ENCODE measurements around the gene FGF14.

The FGF14 gene

GRCh38 chr13:102369302-102369701 lies 32.5 kb downstream of the FGF14 start:
- DNase-seq = no peak
- Histone ChIP-seq H3K36me3 (ENCODE audit: control insufficient read depth in 4 of 4, insufficient read depth in 4 of 4, low read length in 3 of 4) (no peaks in the 10 kb centered on the region), H3K4me3 (ENCODE audit: control insufficient read depth in 1 of 7, extremely low read depth in 1 of 7, insufficient read depth in 4 of 7, low read depth in 2 of 7, low read length in 6 of 7) (no peak overlapping the region), H3K9me3 (ENCODE audit: control extremely low read depth in 1 of 5, control insufficient read depth in 4 of 5, insufficient read depth in 2 of 5, low read depth in 1 of 5, low read length in 4 of 5) (no peaks in the 10 kb centered on the region), H3K27me3 (replicated peaks in 2 of 5; ENCODE audit: control insufficient read depth in 4 of 5, insufficient read depth in 5 of 5, low read length in 4 of 5) (no peaks in the 10 kb centered on the region), H3K27ac (ENCODE audit: insufficient read depth in 1 of 2, low read depth in 1 of 2, low read length in 2 of 2, poor library complexity in 1 of 2, severe bottlenecking in 2 of 2) (no peak overlapping the region), H3K4me1 (ENCODE audit: control extremely low read depth in 1 of 4, control insufficient read depth in 4 of 4, insufficient read depth in 4 of 4, low read length in 3 of 4) (no peaks in the 10 kb centered on the region)
- ChIA-PET POLR2A (no interaction called here), CTCF (no interaction called here)
- 92% methylated on average over 2 of the region's 2 CpGs for WGBS (ENCODE audit: insufficient coverage)

- POLR2A ChIA-PET = no interaction called here
- CTCF ChIA-PET = no interaction called here
- DNase-seq = no peak
- Histone ChIP-seq H3K27me3 (replicated peaks in 2 of 5; ENCODE audit: control insufficient read depth in 4 of 5, insufficient read depth in 5 of 5, low read length in 4 of 5) (no peaks in the 10 kb centered on the region), H3K27ac (ENCODE audit: insufficient read depth in 1 of 2, low read depth in 1 of 2, low read length in 2 of 2, poor library complexity in 1 of 2, severe bottlenecking in 2 of 2) (no peak overlapping the region), H3K4me3 (ENCODE audit: control insufficient read depth in 1 of 7, extremely low read depth in 1 of 7, insufficient read depth in 4 of 7, low read depth in 2 of 7, low read length in 6 of 7) (no peak overlapping the region), H3K4me1 (ENCODE audit: control extremely low read depth in 1 of 4, control insufficient read depth in 4 of 4, insufficient read depth in 4 of 4, low read length in 3 of 4) (no peaks in the 10 kb centered on the region), H3K36me3 (ENCODE audit: control insufficient read depth in 4 of 4, insufficient read depth in 4 of 4, low read length in 3 of 4) (no peaks in the 10 kb centered on the region), H3K9me3 (ENCODE audit: control extremely low read depth in 1 of 5, control insufficient read depth in 4 of 5, insufficient read depth in 2 of 5, low read depth in 1 of 5, low read length in 4 of 5) (no peaks in the 10 kb centered on the region)
- 98% methylated on average over 11 of the region's 14 CpGs for WGBS (ENCODE audit: insufficient coverage)
Observed at GRCh38 chr13:102367836-102368235, 34.0 kb downstream of the FGF14 start.

DNA sequence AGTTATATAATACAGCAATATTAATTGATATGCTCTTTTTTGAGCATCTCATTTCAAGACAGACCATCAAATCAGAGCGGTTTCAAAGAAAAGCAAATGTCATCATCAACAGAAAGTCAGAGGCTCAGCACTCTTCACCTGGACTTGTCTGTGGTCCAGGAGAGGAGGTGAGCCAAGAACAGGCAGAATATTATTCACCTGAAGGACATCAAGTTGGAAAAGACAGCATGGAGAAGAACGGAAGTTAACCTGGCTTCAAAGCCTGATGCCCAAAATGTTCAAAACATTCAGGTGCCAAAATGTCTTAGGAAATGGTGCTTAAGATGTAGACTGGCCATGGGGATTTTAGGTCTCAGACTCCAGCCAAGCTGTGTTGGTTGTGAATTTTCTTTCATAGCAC lies 40.7 kb downstream of the FGF14 start:
- Histone ChIP-seq H3K27me3 (replicated peaks in 2 of 5; ENCODE audit: control insufficient read depth in 4 of 5, insufficient read depth in 5 of 5, low read length in 4 of 5) (peaks cover 0 to 2% (median 0%) of the 10 kb centered on the region in 5 experiments), H3K27ac (ENCODE audit: insufficient read depth in 1 of 2, low read depth in 1 of 2, low read length in 2 of 2, poor library complexity in 1 of 2, severe bottlenecking in 2 of 2) (no peak overlapping the region), H3K36me3 (ENCODE audit: control insufficient read depth in 4 of 4, insufficient read depth in 4 of 4, low read length in 3 of 4) (no peaks in the 10 kb centered on the region), H3K4me3 (ENCODE audit: control insufficient read depth in 1 of 7, extremely low read depth in 1 of 7, insufficient read depth in 4 of 7, low read depth in 2 of 7, low read length in 6 of 7) (no peak overlapping the region), H3K9me3 (ENCODE audit: control extremely low read depth in 1 of 5, control insufficient read depth in 4 of 5, insufficient read depth in 2 of 5, low read depth in 1 of 5, low read length in 4 of 5) (no peaks in the 10 kb centered on the region), H3K4me1 (ENCODE audit: control extremely low read depth in 1 of 4, control insufficient read depth in 4 of 4, insufficient read depth in 4 of 4, low read length in 3 of 4) (no peaks in the 10 kb centered on the region)
- POLR2A ChIA-PET = no interaction called here
- no peak for DNase-seq
- 92% methylated on average over 2 of the region's 2 CpGs for WGBS (ENCODE audit: insufficient coverage)
- CTCF ChIA-PET = no interaction called here

DNA sequence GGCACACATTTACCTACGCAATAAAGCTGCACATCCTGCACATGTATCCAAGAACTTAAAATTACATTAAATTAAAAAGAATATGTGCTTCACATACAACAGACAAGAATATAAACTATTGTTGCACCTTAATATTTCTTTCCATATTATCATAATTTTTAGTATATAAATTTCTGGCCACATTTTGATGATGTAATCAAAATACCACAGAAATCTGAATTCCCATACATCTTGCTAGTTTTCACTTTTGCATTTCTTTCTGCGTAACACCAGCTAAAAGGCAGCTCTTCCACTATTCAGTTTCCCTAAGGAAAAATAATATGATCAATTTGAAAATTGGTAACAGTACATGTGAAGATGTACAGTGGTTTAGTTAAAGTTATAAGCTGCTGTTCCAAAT lies 42.6 kb downstream of the FGF14 start:
- no peak overlapping the region for H3K27ac ChIP-seq (ENCODE audit: insufficient read depth in 1 of 2, low read depth in 1 of 2, low read length in 2 of 2, poor library complexity in 1 of 2, severe bottlenecking in 2 of 2)
- POLR2A ChIA-PET = no interaction called here
- H3K36me3 ChIP-seq (ENCODE audit: control insufficient read depth in 4 of 4, insufficient read depth in 4 of 4, low read length in 3 of 4) = no peaks in the 10 kb centered on the region
- WGBS (ENCODE audit: insufficient coverage) = no CpG with 5 or more reads among the region's 2 CpGs
- no peak overlapping the region for H3K4me3 ChIP-seq (ENCODE audit: control insufficient read depth in 1 of 7, extremely low read depth in 1 of 7, insufficient read depth in 4 of 7, low read depth in 2 of 7, low read length in 6 of 7)
- CTCF ChIA-PET = no interaction called here
- H3K9me3 ChIP-seq (ENCODE audit: control extremely low read depth in 1 of 5, control insufficient read depth in 4 of 5, insufficient read depth in 2 of 5, low read depth in 1 of 5, low read length in 4 of 5) = no peaks in the 10 kb centered on the region
- peaks cover 0 to 2% (median 0%) of the 10 kb centered on the region in 5 experiments for H3K27me3 ChIP-seq (replicated peaks in 2 of 5; ENCODE audit: control insufficient read depth in 4 of 5, insufficient read depth in 5 of 5, low read length in 4 of 5)
- H3K4me1 ChIP-seq (ENCODE audit: control extremely low read depth in 1 of 4, control insufficient read depth in 4 of 4, insufficient read depth in 4 of 4, low read length in 3 of 4) = no peaks in the 10 kb centered on the region
- DNase-seq = no peak

DNA sequence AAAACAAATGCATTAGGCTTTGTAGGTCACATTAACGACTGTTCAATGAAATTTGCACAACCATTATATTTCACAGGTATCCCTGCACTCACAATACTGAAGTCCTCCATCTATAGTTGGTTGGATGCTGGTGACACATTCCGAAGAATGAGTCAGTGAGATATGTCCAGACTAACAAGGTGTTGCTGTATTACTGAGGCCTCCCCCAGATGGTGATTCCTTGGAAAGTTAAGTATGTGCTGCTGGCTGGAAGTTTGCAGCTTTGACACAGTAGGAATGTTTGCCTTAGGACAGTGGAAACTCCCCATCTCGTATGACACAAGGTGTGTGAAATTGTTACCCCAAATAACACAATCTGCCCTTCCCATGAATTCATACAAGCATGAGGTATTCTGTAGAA lies 46.6 kb downstream of the FGF14 start:
- no peak for DNase-seq
- ChIA-PET POLR2A (no interaction called here), CTCF (no interaction called here)
- Histone ChIP-seq H3K4me3 (ENCODE audit: control insufficient read depth in 1 of 7, extremely low read depth in 1 of 7, insufficient read depth in 4 of 7, low read depth in 2 of 7, low read length in 6 of 7) (no peak overlapping the region), H3K27ac (ENCODE audit: insufficient read depth in 1 of 2, low read depth in 1 of 2, low read length in 2 of 2, poor library complexity in 1 of 2, severe bottlenecking in 2 of 2) (no peak overlapping the region), H3K36me3 (ENCODE audit: control insufficient read depth in 4 of 4, insufficient read depth in 4 of 4, low read length in 3 of 4) (no peaks in the 10 kb centered on the region), H3K27me3 (replicated peaks in 2 of 5; ENCODE audit: control insufficient read depth in 4 of 5, insufficient read depth in 5 of 5, low read length in 4 of 5) (peaks cover 0 to 1% (median 0%) of the 10 kb centered on the region in 5 experiments), H3K4me1 (ENCODE audit: control extremely low read depth in 1 of 4, control insufficient read depth in 4 of 4, insufficient read depth in 4 of 4, low read length in 3 of 4) (no peaks in the 10 kb centered on the region), H3K9me3 (ENCODE audit: control extremely low read depth in 1 of 5, control insufficient read depth in 4 of 5, insufficient read depth in 2 of 5, low read depth in 1 of 5, low read length in 4 of 5) (no peaks in the 10 kb centered on the region)
- WGBS (ENCODE audit: insufficient coverage) = 100% methylated on average over 1 of the region's 3 CpGs

DNA sequence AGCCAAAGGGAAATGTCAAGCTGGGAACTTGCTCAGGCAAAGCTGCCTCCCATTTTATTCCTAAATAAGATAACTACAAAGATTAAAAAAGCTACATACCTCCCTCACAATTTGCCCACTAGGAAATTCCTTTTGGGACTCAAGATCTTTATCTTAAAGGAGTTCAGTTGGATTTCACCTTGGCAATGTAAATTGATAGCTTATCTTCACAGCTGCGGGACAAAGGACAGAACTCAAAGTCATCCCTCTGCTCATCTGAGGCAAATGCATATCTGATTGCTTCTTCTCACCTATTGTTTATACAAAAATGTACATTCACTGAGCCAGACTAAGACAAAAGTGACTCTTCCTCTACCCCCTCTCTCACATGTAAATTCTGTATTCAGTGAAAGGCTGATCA lies 47.8 kb downstream of the FGF14 start:
- Histone ChIP-seq H3K27ac (ENCODE audit: insufficient read depth in 1 of 2, low read depth in 1 of 2, low read length in 2 of 2, poor library complexity in 1 of 2, severe bottlenecking in 2 of 2) (no peak overlapping the region), H3K4me3 (ENCODE audit: control insufficient read depth in 1 of 7, extremely low read depth in 1 of 7, insufficient read depth in 4 of 7, low read depth in 2 of 7, low read length in 6 of 7) (no peak overlapping the region), H3K9me3 (ENCODE audit: control extremely low read depth in 1 of 5, control insufficient read depth in 4 of 5, insufficient read depth in 2 of 5, low read depth in 1 of 5, low read length in 4 of 5) (no peaks in the 10 kb centered on the region), H3K4me1 (ENCODE audit: control extremely low read depth in 1 of 4, control insufficient read depth in 4 of 4, insufficient read depth in 4 of 4, low read length in 3 of 4) (no peaks in the 10 kb centered on the region), H3K27me3 (replicated peaks in 2 of 5; ENCODE audit: control insufficient read depth in 4 of 5, insufficient read depth in 5 of 5, low read length in 4 of 5) (no peaks in the 10 kb centered on the region), H3K36me3 (ENCODE audit: control insufficient read depth in 4 of 4, insufficient read depth in 4 of 4, low read length in 3 of 4) (no peaks in the 10 kb centered on the region)
- POLR2A ChIA-PET = no interaction called here
- CTCF ChIA-PET = no interaction called here
- DNase-seq = no peak
- 100% methylated on average over 1 of the region's 1 CpG for WGBS (ENCODE audit: insufficient coverage)

DNA sequence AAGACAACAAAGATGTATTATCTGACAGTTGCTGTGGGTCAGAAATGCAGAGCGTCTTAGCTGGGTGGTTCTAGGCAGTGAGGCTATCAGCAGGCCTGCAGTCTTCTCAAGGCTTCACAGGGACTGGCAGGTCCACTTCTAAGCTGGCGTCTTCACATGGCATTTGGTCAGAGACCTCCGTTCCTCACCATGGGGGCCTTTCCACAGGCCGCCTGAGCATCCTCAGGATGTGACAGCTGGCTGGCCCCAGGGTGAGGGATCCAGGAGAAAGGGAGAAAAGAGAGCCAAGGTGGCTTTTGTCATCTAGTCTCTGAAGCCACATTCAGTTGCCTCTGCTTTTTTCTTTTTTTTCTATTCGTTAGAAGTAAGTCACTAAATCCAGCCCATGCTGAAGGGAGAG lies 50.3 kb downstream of the FGF14 start:
- Histone ChIP-seq H3K27ac (ENCODE audit: insufficient read depth in 1 of 2, low read depth in 1 of 2, low read length in 2 of 2, poor library complexity in 1 of 2, severe bottlenecking in 2 of 2) (no peak overlapping the region), H3K27me3 (replicated peaks in 2 of 5; ENCODE audit: control insufficient read depth in 4 of 5, insufficient read depth in 5 of 5, low read length in 4 of 5) (no peaks in the 10 kb centered on the region), H3K4me3 (ENCODE audit: control insufficient read depth in 1 of 7, extremely low read depth in 1 of 7, insufficient read depth in 4 of 7, low read depth in 2 of 7, low read length in 6 of 7) (no peak overlapping the region), H3K9me3 (ENCODE audit: control extremely low read depth in 1 of 5, control insufficient read depth in 4 of 5, insufficient read depth in 2 of 5, low read depth in 1 of 5, low read length in 4 of 5) (no peaks in the 10 kb centered on the region), H3K36me3 (ENCODE audit: control insufficient read depth in 4 of 4, insufficient read depth in 4 of 4, low read length in 3 of 4) (no peaks in the 10 kb centered on the region), H3K4me1 (ENCODE audit: control extremely low read depth in 1 of 4, control insufficient read depth in 4 of 4, insufficient read depth in 4 of 4, low read length in 3 of 4) (no peaks in the 10 kb centered on the region)
- ChIA-PET POLR2A (no interaction called here), CTCF (interaction anchor here (1.1 kb wide), 1 partner anchor 10 kb away, joined by 4 read pairs; no protein-coding TSS in a partner anchor)
- WGBS (ENCODE audit: insufficient coverage) = 89% methylated on average over 4 of the region's 5 CpGs
- no peak for DNase-seq
